ENCODE data around the gene PAFAH1B1.
"Not testable (repeated sequence)": the region's sequence is repeated elsewhere in the genome, so short reads cannot be mapped to it uniquely, and the experiment has no call there.

Gene PAFAH1B1

DNA sequence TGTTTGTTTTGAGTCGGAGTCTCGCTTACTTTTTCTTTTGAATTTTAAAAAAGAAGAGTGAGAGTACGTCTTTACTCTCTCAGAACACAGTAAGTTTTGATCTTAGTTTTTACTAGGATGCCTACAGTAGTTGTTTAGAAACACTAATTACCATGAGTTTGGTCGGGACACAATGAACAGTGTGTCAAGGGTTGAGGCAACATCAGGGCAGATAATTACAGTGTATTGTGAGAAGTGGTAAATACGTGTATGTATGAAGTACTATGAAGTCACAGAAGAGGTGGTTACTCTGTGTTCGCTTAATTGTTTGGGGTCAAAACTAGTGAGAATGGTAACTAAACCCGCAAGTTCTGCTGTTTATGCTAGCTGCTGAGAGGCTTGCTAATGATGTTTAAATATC is 18.2 kb downstream of the PAFAH1B1 start:
- TF ChIP-seq CTCF (conservative IDR thresholded peaks at IDR 0.05; ENCODE audit: low read length), result no peak
- DNase-seq (ENCODE audit: low read depth), result no peak
- no peak overlapping the region for H3K4me3 ChIP-seq (ENCODE audit: low read length)

DNA sequence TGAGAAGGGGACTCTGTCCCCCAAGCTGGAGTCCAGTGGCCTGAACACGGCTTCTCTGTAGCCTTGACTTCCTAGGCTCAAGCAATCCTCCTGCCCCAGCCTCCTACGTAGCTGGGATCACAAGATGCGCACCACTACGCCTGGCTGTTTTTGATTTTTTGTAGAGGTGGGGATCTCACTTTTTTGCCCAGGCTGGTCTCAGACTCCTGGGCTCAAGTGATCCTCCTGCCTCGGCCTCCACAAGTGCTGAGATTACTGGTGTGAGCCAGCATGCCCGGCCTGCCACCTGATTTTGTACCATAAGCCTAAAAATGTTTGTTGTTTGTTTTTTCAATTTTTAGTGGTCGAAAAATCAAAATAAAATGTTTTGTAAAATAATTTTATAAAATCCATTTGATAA is 19.2 kb downstream of the PAFAH1B1 start:
- DNase-seq (ENCODE audit: low read depth), result no peak
- no peak overlapping the region for H3K4me3 ChIP-seq (ENCODE audit: low read length)
- TF ChIP-seq CTCF (conservative IDR thresholded peaks at IDR 0.05; ENCODE audit: low read length), result no peak

DNA sequence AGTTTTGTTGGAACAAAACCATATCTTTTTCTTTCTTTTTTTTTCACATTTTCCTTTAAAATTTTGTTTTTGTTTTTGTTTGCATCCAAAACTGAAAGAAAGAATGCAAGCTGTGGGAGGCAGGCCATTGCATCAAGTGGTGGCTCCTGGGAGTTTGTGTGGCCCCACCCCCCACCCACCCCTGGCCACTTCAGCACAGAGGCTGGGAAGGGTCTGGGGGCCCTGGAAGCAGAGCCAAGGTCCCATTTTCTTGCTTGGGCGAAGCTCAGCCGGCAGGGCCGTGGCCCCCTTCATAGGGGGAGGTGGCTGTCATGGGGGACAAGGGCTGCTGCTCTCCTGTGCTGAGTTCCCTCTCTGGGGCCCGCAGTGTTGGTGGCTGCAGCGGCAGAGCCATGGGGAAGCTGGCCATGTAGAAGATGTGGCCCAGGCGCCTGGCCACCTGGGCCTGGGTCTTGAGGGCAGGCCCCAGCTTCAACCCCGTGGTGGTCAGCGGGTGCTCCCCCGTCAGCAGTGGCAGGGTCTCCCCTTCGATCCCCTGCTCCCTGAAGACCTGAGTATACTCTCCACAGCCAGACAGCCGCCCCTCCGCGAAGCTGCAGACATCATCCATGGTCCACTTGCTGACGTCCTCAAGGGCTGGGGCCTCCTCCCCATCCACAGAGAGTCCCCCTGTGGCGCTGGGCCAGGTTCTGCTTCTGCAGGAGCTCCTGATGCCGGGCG is 19.8 kb downstream of the PAFAH1B1 start:
- H3K4me3 ChIP-seq (ENCODE audit: low read length), result no peak overlapping the region
- DNase-seq (ENCODE audit: low read depth), result no peak
- no peak for TF ChIP-seq CTCF (conservative IDR thresholded peaks at IDR 0.05; ENCODE audit: low read length)

GRCh38 chr17:2615882-2616281 is 22.4 kb downstream of the PAFAH1B1 start:
- no peak for TF ChIP-seq CTCF (conservative IDR thresholded peaks at IDR 0.05; ENCODE audit: low read length)
- no peak overlapping the region for H3K4me3 ChIP-seq (ENCODE audit: low read length)
- no peak for DNase-seq (ENCODE audit: low read depth)

GRCh38 chr17:2621241-2621640 is 27.8 kb downstream of the PAFAH1B1 start:
- H3K4me3 ChIP-seq (ENCODE audit: low read length), result no peak overlapping the region
- DNase-seq (ENCODE audit: low read depth), result no peak
- no peak for TF ChIP-seq CTCF (conservative IDR thresholded peaks at IDR 0.05; ENCODE audit: low read length)

- not testable (repeated sequence) for H3K4me3 ChIP-seq (ENCODE audit: low read length); DNase-seq (ENCODE audit: low read depth)
These were observed 28.5 kb downstream of the PAFAH1B1 start for GRCh38 chr17:2621951-2622405.

- not testable (repeated sequence) for H3K4me3 ChIP-seq (ENCODE audit: low read length); DNase-seq (ENCODE audit: low read depth)
These were observed 29.4 kb downstream of the PAFAH1B1 start for GRCh38 chr17:2622721-2623301.

GRCh38 chr17:2624292-2624731 is 30.9 kb downstream of the PAFAH1B1 start:
- no peak for DNase-seq (ENCODE audit: low read depth)
- no peak overlapping the region for H3K4me3 ChIP-seq (ENCODE audit: low read length)
- TF ChIP-seq CTCF (conservative IDR thresholded peaks at IDR 0.05; ENCODE audit: low read length), result no peak

- H3K4me3 ChIP-seq (ENCODE audit: low read length); DNase-seq (ENCODE audit: low read depth): not testable (repeated sequence)
These were observed 33.3 kb downstream of the PAFAH1B1 start for GRCh38 chr17:2626626-2627219.

- not testable (repeated sequence) for DNase-seq (ENCODE audit: low read depth); H3K4me3 ChIP-seq (ENCODE audit: low read length)
These were observed 35.5 kb downstream of the PAFAH1B1 start for GRCh38 chr17:2628922-2629321.

Measured in AG10803 (cell line).